Measurements from ENCODE around the gene TAF5L.
"Not testable (repeated sequence)": the region's sequence is repeated elsewhere in the genome, so short reads cannot be mapped to it uniquely, and the experiment has no call there.

The TAF5L gene

DNA sequence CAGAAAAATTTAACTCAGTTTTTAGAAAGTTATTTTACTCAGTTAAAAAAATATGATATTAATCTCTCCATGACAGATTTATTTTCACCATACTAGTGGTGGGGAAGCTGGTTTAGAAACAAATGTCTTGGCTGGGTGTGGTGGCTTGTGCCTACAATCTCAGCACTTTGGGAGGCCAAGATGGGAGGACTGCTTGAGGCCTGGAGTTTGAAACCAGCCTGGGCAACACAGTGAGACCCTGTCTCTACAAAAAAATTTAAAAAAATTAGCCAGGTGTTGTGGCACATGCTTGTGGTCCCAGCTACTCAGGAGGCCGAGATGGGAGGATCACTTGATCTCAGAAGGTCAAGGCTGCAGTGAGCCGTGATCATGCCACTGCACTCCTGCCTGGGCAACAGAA lies 17.3 kb downstream of the TAF5L start:
- Histone ChIP-seq H3K27ac (no peak overlapping the region), H3K9me3 (ENCODE audit: low read depth, low read length) (no peaks in the 10 kb centered on the region), H3K9ac (ENCODE audit: insufficient read length) (no peak overlapping the region), H3K36me3 (ENCODE audit: insufficient read depth, low read length) (peaks cover 88% of the 10 kb centered on the region), H3K4me3 (no peak overlapping the region)
- TF ChIP-seq POLR2AphosphoS5 (IDR thresholded peaks at IDR 0.05; ENCODE audit: borderline replicate concordance, low read depth, low read length) (no peak), FOXP2 (optimal IDR thresholded peaks at IDR 0.05; ENCODE audit: control extremely low read depth, extremely low read length, insufficient read depth) (no peak), EZH2 (IDR thresholded peaks at IDR 0.05) (no peak)
- no peak for DNase-seq (ENCODE audit: low read depth, low spot score)

DNA sequence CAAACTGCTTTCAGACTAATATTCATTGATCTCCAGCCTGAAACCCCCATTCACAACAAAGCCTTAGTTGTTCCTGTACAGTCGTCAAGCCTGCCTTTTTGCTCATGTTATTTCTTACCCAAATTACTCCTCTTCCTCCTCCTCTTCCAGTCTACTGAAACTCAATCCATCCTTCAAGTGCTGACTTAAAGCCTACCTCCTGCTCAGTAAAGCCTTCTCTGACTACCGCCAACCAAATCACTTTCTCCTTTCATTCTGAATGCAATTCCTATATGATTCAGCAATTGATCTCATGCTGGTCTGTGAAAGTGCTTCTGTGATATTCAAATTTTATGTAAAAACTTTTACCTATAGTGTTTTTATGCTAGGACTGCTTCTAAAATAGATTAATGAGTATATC lies 18.6 kb downstream of the TAF5L start:
- Histone ChIP-seq H3K4me3 (no peak overlapping the region), H3K36me3 (ENCODE audit: insufficient read depth, low read length) (peaks cover 89% of the 10 kb centered on the region), H3K27ac (no peak overlapping the region), H3K9me3 (ENCODE audit: low read depth, low read length) (no peaks in the 10 kb centered on the region), H3K9ac (ENCODE audit: insufficient read length) (no peak overlapping the region)
- no peak for TF ChIP-seq FOXP2 (optimal IDR thresholded peaks at IDR 0.05; ENCODE audit: control extremely low read depth, extremely low read length, insufficient read depth)
- no peak for DNase-seq (ENCODE audit: low read depth, low spot score)

DNA sequence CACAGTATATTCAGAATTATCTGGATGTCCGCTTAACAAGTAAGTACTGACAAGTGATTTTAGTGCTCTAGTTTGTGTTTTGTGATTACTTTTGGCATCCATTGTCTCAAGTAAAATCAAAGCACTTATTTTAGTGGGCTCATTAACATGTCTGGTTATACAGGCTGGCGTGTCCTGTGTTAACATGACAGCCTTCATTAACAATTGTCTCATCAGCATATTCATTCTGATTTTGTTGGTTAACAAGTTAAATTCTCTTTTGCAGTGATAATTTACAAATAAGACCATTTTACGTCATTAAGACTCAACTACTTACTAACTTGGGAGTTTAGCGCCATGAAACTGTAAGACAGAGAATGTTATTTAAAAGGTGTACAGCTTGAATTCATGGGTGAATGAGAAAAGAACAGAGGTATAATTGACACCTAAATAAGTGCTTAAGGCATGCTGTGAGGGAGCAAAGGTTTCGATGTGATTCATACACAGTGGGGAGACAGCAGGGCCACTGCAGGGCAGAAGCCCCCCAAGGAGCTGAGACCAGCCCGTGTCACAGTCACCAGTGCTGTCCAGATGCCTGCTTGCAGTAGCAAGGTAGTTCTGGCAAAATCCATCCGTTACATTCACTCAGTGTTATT lies 22.4 kb downstream of the TAF5L start:
- Histone ChIP-seq H3K9ac (ENCODE audit: insufficient read length) (no peak overlapping the region), H3K9me3 (ENCODE audit: low read depth, low read length) (no peaks in the 10 kb centered on the region), H3K36me3 (ENCODE audit: insufficient read depth, low read length) (peaks cover 87% of the 10 kb centered on the region), H3K27ac (no peak overlapping the region), H3K4me3 (no peak overlapping the region)
- DNase-seq (ENCODE audit: low read depth, low spot score): no peak
- TF ChIP-seq EZH2 (IDR thresholded peaks at IDR 0.05) (no peak), POLR2AphosphoS5 (IDR thresholded peaks at IDR 0.05; ENCODE audit: borderline replicate concordance, low read depth, low read length) (no peak), FOXP2 (optimal IDR thresholded peaks at IDR 0.05; ENCODE audit: control extremely low read depth, extremely low read length, insufficient read depth) (no peak)

DNA sequence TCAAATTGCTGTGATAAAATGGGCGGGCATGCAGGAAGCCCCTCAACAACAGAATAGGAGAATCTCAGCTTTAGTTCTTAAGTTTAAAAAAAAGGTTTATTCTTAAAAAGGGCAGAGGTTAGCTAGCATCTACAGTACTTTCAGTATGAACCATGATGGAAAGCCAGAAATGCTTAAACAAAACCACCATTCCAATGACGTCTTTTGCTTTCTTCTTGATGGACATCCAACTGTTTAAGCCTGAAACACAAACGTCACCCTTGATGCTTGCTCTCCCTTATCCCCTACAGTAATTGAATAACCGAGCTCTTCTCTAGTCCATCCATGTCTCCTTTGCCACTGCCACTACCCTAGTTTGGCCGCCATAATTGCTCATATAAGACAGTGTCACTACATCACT lies 25.7 kb downstream of the TAF5L start:
- TF ChIP-seq EZH2 (IDR thresholded peaks at IDR 0.05) (no peak), FOXP2 (optimal IDR thresholded peaks at IDR 0.05; ENCODE audit: control extremely low read depth, extremely low read length, insufficient read depth) (no peak), POLR2AphosphoS5 (IDR thresholded peaks at IDR 0.05; ENCODE audit: borderline replicate concordance, low read depth, low read length) (no peak)
- no peak for DNase-seq (ENCODE audit: low read depth, low spot score)
- no peak overlapping the region for H3K4me3 ChIP-seq
- no peak overlapping the region for H3K27ac ChIP-seq
- no peaks in the 10 kb centered on the region for H3K9me3 ChIP-seq (ENCODE audit: low read depth, low read length)
- H3K36me3 ChIP-seq (ENCODE audit: insufficient read depth, low read length): peaks cover 59% of the 10 kb centered on the region
- H3K9ac ChIP-seq (ENCODE audit: insufficient read length): no peak overlapping the region

DNA sequence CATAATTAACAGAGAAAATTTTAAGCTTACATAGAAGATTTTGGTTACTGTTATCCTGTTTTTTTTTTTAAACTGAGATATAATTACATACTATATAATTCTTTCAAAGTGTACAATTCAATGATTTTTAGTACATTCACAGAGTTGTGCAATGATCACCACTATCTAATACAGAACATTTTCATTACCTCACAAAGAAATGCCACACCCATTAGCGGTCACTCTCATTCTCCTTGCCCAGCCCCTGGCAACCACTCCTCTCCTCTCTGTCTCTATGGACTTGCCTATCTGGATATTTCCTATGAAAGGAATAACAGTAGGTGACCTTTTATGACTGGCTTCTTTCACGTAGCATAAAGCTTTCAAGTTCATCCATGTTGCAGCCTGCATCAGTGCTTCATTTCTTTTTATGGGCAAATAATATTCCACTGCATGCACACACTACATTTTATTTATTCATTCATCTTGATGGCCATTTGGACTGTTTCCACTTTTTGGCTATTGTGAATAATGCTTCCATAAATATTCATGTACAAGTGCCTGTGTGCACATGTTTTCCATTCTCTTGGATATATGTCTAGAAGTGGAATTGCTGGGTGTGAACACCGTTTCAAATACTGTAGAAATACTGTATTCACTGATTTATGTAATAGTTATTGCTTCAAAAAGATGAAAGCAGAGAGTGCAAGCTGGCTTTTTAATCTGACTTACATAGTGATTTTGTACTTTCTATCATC lies 26.5 kb downstream of the TAF5L start:
- TF ChIP-seq EZH2 (IDR thresholded peaks at IDR 0.05) (no peak), POLR2AphosphoS5 (IDR thresholded peaks at IDR 0.05; ENCODE audit: borderline replicate concordance, low read depth, low read length) (no peak), FOXP2 (optimal IDR thresholded peaks at IDR 0.05; ENCODE audit: control extremely low read depth, extremely low read length, insufficient read depth) (no peak)

DNA sequence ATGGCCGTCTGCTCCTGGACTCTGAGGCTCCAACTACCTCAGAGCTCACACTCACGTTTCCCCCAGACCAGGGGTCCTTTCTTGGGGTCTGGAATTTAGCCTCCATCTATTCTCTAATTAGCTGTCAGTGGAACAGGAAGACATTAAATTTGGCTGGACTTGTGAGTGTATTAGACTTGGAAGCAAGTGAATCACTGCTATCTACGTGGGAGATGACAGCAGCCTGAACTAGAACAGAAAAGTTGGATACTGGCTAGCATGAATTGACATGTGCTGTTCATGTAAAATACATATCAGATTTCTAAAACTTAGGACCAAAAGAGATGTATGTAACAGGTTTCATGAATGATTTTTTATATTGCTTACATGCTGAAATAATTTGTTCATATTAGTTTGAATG lies 28.0 kb downstream of the TAF5L start:
- Histone ChIP-seq H3K4me3 (no peak overlapping the region), H3K27ac (no peak overlapping the region), H3K9me3 (ENCODE audit: low read depth, low read length) (no peaks in the 10 kb centered on the region), H3K36me3 (ENCODE audit: insufficient read depth, low read length) (peaks cover 59% of the 10 kb centered on the region), H3K9ac (ENCODE audit: insufficient read length) (no peak overlapping the region)
- no peak for TF ChIP-seq POLR2AphosphoS5 (IDR thresholded peaks at IDR 0.05; ENCODE audit: borderline replicate concordance, low read depth, low read length)
- no peak for TF ChIP-seq EZH2 (IDR thresholded peaks at IDR 0.05)
- TF ChIP-seq FOXP2 (optimal IDR thresholded peaks at IDR 0.05; ENCODE audit: control extremely low read depth, extremely low read length, insufficient read depth): no peak
- DNase-seq (ENCODE audit: low read depth, low spot score): no peak

More for the DNA sequence above, 26.5 kb downstream of the TAF5L start:
- H3K4me3 ChIP-seq: no peak overlapping the region
- no peak for DNase-seq (ENCODE audit: low read depth, low spot score)
- H3K36me3 ChIP-seq (ENCODE audit: insufficient read depth, low read length): peaks cover 61% of the 10 kb centered on the region
- no peaks in the 10 kb centered on the region for H3K9me3 ChIP-seq (ENCODE audit: low read depth, low read length)
- no peak overlapping the region for H3K9ac ChIP-seq (ENCODE audit: insufficient read length)
- no peak overlapping the region for H3K27ac ChIP-seq

DNA sequence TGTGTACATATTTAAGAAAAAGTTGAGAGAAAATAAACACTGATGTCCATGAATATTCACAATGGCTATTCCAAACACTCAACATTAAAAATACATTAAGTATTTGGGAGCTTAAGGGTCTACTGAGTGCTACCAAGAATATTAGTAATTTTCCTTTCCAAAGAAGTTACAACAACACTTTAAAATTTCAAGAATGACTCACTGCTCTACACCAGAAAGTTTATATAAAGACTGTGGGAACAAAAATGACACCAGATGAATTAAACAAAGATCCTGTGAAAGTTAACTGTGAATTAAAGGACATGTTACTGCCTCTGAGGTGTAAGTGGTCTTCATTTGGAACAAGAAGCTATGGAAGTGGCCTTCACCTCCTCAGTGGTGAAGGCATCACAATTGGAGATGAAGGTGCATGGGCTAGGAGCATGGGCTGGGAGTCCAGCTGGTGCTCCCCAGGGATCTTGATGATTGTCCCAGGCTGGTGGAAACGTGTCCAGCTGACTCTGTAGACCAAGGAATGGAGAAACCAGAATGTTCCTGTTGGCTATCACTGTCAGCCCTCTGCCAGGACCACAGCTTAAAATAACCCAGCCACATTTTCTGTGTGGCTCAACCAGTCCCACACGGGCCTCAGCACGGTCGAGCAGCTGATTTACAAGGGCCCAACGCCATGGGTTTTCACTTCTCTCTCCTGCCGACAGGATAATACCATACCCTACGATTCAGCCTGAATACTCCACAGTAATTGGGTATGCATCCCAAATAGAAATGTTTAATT lies 28.8 kb downstream of the TAF5L start:
- H3K9me3 ChIP-seq (ENCODE audit: low read depth, low read length): no peaks in the 10 kb centered on the region
- no peak overlapping the region for H3K27ac ChIP-seq
- H3K36me3 ChIP-seq (ENCODE audit: insufficient read depth, low read length): peaks cover 51% of the 10 kb centered on the region
- no peak overlapping the region for H3K4me3 ChIP-seq
- no peak overlapping the region for H3K9ac ChIP-seq (ENCODE audit: insufficient read length)
- no peak for TF ChIP-seq FOXP2 (optimal IDR thresholded peaks at IDR 0.05; ENCODE audit: control extremely low read depth, extremely low read length, insufficient read depth)
- DNase-seq (ENCODE audit: low read depth, low spot score): no peak

DNA sequence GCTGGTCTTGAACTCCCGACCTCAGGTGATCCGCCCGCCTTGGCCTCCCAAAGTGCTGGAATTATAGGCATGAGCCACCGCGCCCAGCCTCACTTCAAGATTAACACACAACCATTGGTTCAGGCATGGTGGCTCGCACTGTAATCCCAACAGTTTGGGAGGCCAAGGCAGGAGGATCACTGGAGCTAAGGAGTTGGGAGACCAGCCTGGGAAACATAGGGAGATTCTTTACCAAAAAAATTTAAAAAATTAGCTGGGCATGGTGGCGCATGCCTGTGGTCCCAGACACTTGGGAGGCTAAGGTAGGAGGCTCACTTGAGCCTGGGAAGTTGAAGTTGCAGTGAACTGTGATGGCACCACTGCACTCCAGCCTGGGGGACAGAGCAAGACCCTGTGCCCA lies 30.0 kb downstream of the TAF5L start:
- H3K27ac ChIP-seq; H3K9ac ChIP-seq (ENCODE audit: insufficient read length); H3K9me3 ChIP-seq (ENCODE audit: low read depth, low read length); H3K4me3 ChIP-seq; DNase-seq (ENCODE audit: low read depth, low spot score): not testable (repeated sequence)
- H3K36me3 ChIP-seq (ENCODE audit: insufficient read depth, low read length): peaks cover 39% of the 10 kb centered on the region

All from SK-N-MC (cell line).